PC-9 (cell line): Measurements from ENCODE around the gene KRTAP19-7.

Source experiments
- CTCF ChIP-seq: fragments of 200-600 bp; sonication (generic); conservative IDR thresholded peaks from 2 replicates; pipeline ENCODE4 v1.6.1; 2017; ENCODE audit warnings: mixed run types, antibody characterized with exemption, mild to moderate bottlenecking, moderate library complexity
- EZH2 ChIP-seq: fragments of 200-600 bp; sonication (generic); IDR thresholded peaks from 2 replicates; pipeline ENCODE4 v1.8.0; 2017; ENCODE audit warnings: antibody characterized with exemption, low read depth

- TF ChIP-seq CTCF (no peak), EZH2 (no peak)
These were observed 19.0 kb upstream of the KRTAP19-7 start for GRCh38 chr21:30580132-30580531.
